ENCODE data around the gene PLEK2.
A peak's percentile ranks its signal among the peaks of the same experiment; 100 is the strongest.
"Not testable (repeated sequence)": the region's sequence is repeated elsewhere in the genome, so short reads cannot be mapped to it uniquely, and the experiment has no call there.

Gene PLEK2

GRCh38 chr14:67428501-67429031, 16.6 kb upstream of the PLEK2 start:
- no peak for DNase-seq

DNA sequence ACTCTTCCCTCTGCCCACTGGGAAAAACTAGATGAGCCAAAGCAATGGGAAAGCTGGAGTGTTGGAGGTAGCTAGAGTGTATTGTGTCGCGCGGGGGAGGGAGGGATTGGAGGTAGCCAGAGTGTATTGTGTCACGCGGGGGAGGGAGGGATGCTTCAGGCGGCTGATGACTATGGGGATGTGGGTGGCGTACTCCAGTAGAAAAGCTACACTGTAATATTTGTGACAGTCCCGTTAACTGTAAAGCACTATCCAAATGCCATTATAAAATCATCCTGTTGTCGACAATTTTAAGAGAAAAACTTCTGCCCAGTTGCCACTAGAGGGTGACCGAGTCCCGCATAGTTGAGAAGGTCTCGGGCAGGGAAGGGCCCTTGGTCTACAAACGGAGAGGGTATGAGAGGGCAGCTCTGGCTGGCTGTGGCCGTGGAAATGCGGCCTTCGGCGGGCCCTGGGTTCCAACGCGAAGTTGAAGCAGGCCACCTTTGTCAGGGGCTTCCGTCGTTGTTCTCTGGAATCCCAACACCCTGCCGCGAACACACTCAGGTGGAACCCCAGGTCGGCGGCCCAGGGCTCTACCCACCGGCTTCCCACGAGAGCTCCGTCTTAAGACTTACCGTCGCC, 15.1 kb upstream of the PLEK2 start:
- peak; percentile 75 for DNase-seq

GRCh38 chr14:67426161-67426560, 14.2 kb upstream of the PLEK2 start:
- no peak for DNase-seq

GRCh38 chr14:67425608-67426007, 13.6 kb upstream of the PLEK2 start:
- DNase-seq: no peak

GRCh38 chr14:67424539-67424938, 12.6 kb upstream of the PLEK2 start:
- DNase-seq: no peak

DNA sequence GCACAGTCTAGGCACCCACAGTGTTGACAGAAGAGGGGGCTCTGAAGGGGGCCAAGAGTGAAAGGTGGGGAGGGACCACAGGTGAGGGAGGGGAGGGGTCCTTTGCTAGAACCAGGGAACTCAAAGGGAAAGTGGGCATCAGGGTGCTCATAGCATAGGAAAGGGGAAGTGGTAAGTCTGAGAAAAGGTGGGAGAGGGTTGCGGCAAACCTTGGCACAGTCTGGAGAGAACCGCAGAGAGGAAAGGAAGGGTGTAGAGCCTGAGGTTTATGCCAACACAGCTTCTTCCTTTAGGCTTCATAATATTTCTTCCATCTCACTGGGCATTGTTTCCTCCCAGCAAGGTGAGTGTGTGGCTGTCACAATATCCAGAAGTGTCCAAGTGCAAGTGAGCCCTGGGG, 11.5 kb upstream of the PLEK2 start:
- DNase-seq: no peak

- DNase-seq: no peak
These were observed 9.6 kb upstream of the PLEK2 start for GRCh38 chr14:67421356-67422224.

- peak; percentile 65 for DNase-seq
These were observed 8.3 kb upstream of the PLEK2 start for GRCh38 chr14:67420102-67420739.

DNA sequence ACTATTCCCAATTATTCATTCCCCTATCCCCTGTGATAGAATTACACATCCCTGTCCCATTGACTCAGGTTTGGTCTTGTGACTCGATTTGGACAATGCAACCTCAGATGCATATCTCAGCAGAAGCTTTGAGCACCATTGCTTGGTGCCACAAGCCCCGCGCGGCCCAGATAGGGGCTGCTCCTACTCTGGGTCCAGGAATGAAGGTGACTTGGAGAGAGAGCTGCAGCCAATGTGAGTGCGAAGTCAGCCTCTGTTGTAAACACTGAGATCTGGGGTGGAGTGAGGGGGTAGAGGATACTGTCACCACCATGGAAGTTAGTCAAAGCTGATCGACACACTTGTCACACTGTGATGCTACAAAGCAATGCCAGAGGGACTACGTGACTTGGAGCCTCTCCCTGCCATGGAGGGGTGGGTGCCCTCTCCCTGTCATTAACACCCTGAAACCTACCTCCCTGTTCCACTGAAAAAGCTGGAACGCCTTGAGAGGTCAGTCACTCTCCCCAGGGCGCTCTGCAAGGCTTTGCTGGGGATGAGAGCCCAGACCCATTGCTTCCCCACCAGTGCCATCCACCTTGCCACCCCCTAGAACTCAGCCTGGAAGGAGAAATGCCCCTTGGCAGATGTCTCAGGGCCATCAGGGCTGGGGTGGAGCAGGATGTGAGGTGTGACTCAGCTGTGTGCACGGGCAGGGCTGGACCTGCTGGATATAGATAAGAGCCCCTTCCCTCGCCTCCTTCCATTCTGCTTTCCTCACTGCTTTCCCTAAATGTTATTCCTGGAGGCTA, 6.6 kb upstream of the PLEK2 start:
- DNase-seq: no peak

- DNase-seq: no peak
These were observed 5.7 kb upstream of the PLEK2 start for GRCh38 chr14:67417633-67418032.

DNA sequence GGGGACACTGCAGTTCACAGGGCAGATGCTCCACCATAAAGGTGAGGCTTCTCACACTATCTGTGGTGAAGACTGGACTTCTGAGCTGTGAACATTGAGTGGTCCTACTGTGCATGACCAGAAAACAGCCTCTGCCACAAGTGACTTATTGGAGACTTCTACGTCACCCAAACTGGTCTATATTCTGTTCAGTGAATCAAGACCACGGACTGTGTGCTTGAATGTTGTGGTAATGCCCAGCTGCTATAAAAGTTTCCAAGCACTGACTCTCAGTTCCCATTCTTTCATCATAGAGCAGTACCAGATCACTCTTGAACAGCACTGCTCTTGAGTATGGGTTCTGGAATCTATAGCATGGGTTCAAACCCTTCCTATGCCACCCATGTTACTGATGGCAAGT, 4.8 kb upstream of the PLEK2 start:
- no peak for DNase-seq

- DNase-seq: no peak
These were observed 4.1 kb upstream of the PLEK2 start for GRCh38 chr14:67416085-67416484.

DNA sequence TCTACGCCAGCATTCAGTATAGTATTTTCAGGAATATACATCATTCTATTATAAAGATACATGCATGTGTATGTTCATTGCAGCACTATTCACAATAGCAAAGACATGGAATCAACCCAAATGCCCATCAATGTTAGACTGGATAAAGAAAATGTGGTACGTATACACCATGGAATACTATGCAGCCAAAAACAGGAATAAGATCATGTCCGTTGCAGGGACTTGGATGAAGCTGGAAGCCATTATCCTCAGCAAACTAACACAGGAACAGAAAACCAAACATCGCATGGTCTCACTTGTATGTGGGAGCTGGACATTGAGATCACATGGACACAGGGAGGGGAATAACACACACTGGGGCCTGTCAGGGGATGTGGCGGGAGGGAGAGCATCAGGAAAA, 3.6 kb upstream of the PLEK2 start:
- DNase-seq: not testable (repeated sequence)

- DNase-seq: peak; percentile 67
These were observed 2.1 kb upstream of the PLEK2 start for GRCh38 chr14:67413806-67414769.

- no peak for DNase-seq
These were observed 595 bp downstream of the PLEK2 start for GRCh38 chr14:67411370-67411769.

DNA sequence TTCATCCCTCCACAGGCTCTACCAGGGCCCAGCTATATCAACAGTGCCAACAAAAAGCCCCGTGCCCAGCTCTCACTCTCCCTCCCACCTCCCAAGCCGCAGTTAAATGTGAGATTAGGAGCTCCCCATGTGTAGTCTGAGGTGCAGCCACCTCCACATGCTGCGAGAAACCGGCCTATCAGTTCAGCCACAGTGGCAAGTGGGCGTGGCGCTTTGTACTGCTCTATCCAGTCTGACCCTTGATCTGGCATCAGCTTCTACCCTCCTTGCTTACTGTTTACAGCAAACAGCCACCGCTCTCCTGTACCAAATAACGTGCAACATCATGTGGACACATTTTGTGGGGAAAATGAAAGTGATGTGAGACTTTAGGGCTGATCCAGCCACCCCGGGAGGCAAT, 1.7 kb downstream of the PLEK2 start:
- no peak for DNase-seq

GRCh38 chr14:67409461-67409860, 2.5 kb downstream of the PLEK2 start:
- no peak for DNase-seq

DNA sequence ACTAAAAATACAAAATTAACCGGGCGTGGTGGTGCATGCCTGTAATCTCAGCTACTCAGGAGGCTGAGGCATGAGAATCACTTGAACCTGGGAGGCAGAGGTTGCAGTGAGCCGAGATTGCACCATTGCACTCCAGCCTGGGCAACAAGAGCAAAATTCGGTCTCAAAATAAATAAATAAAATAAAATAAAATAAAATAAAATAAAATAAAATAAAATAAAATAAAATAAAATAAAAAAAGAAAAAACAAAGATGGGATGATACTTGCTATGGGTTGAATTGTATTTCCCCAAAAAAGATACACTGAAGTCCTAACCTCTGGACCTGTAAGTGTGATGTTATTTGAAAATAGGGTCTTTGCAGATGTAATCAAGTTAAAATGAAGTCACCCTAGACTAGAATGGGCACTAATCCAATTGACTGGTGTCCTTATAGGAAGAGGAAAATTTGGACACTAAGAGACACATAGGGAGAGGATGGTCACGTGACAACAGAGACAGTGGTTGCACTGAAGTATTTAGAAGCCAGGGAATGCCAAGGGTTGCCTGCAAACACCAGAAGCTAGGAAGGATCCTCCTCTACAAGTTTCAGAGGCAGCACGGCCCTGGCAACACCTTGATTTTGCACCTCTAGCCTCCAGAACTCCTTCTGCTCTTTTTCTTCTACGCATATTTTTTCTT, 3.7 kb downstream of the PLEK2 start:
- DNase-seq: not testable (repeated sequence)

DNA sequence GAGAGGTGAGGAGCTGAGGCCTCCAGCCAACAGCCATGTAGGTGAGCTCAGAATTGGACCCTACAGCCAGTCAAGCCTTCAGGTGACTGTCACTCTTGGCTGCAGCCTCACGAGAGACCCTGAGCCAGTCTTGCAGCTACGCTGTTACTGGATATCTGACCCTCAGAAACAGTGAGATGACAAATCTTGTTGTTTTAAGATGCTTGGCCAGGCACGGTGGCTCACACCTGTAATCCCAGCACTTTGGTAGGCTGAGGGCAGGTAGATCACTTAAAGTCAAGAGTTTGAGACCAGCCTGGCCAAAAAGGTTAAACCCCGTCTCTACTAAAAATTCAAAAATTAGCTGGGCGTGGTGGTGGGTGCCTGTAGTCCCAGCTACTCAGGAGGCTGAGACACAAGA, 6.2 kb downstream of the PLEK2 start:
- DNase-seq: no peak

DNA sequence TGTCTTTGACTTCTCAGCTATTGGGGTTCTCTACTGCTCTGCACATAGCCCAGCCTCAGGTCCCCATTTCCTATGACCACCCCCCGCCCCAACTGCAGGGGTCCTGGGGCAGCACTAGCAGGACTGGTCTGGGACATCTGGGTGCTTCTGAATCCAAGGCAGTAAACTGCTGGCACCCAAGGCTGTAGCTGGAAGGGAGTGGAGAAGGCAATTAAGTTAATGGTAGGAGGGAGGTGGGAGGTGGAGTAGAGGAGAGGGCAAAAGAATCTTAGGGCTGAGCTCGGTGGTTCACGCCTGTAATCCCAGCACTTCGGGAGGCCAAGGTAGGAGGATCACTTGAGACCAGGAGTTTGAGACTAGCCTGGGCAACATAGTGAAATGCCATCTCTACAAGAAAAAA, 11.5 kb downstream of the PLEK2 start:
- no peak for DNase-seq

GRCh38 chr14:67397536-67397935, 14.4 kb downstream of the PLEK2 start:
- DNase-seq: no peak

Measured in activated CD8-positive, alpha-beta memory T cell treated with anti-CD3 and anti-CD28 coated beads, Interleukin-2, amount 50 U/mL, for 48 hours (primary cell).